Stimulated activated naive B cell treated with anti-CD40 and anti-IgM and Interleukin-4, amounts not matched to agents 10 μg/mL and 1 μg/mL and 100 μg/mL, for 72 hours (primary cell): ENCODE measurements around the gene GALNT1.

Experiments
- ATAC-seq, 2 donors: fragments of 150-1000 bp; cut with Tn5 transposase; replicated peaks; 2 replicates each; pipeline ENCODE4 v1.10.0; 2021; ENCODE audit warnings: moderate library complexity in 1 of 2
- DNase-seq: peaks from one replicate; pipeline ENCODE4 v3.0.0; 2021
- H3K27ac Mint-ChIP-seq: one replicate; pipeline ENCODE4 v1.8.0; 2022; ENCODE audit warnings: mild to moderate bottlenecking, mixed read lengths
- H3K27me3 Mint-ChIP-seq, 2 donors: one replicate each; pipeline ENCODE4 v1.8.0; 2022; ENCODE audit warnings: mixed read lengths in 2 of 2
- H3K36me3 Mint-ChIP-seq, 2 donors: one replicate each; pipeline ENCODE4 v1.8.0; 2022; ENCODE audit warnings: mixed read lengths in 2 of 2, mild to moderate bottlenecking in 1 of 2
- H3K4me1 Mint-ChIP-seq, 2 donors: one replicate each; pipeline ENCODE4 v1.8.0; 2022; ENCODE audit warnings: mixed read lengths in 2 of 2, mild to moderate bottlenecking in 1 of 2
- H3K4me3 Mint-ChIP-seq, 2 donors: one replicate each; pipeline ENCODE4 v1.8.0; 2022; ENCODE audit warnings: mild to moderate bottlenecking in 2 of 2, mixed read lengths in 2 of 2, moderate library complexity in 1 of 2
- H3K9me3 Mint-ChIP-seq, 2 donors: one replicate each; pipeline ENCODE4 v1.8.0; 2022; ENCODE audit warnings: mixed read lengths in 2 of 2, mild to moderate bottlenecking in 1 of 2

The GALNT1 gene

GRCh38 chr18:35592298-35592697 is 10.8 kb downstream of the GALNT1 start:
- H3K9me3 Mint-ChIP-seq, result peaks cover 6 to 8% of the 10 kb centered on the region in 2 donors
- H3K4me3 Mint-ChIP-seq, result no peak overlapping the region
- H3K4me1 Mint-ChIP-seq, result peaks cover 32 to 41% of the 10 kb centered on the region in 2 donors
- peak; percentile 75 for DNase-seq
- H3K27me3 Mint-ChIP-seq, result no peaks in the 10 kb centered on the region
- H3K27ac Mint-ChIP-seq, result no peak overlapping the region
- H3K36me3 Mint-ChIP-seq, result peaks cover 18 to 21% of the 10 kb centered on the region in 2 donors
- peak; percentile 98 to 99 for ATAC-seq

DNA sequence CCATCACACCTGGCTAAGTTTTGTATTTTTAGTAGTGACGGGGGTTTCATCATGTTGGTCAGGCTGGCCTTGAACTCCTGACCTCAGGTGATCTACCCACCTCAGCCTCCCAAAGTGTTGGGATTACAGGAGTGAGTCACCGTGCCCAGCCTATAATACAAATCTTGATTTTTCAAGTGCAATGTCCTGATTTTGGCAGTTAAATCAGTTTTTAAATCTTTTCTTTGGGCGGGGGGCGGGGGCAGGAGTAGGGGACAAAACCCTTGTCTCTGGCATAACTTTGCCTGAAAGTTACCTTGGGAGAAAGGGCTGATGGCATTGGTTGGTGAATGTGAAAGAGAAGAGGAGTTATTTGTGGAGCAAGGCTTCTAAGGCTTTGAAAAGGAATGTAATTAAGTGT is 12.3 kb downstream of the GALNT1 start:
- H3K27me3 Mint-ChIP-seq, result no peaks in the 10 kb centered on the region
- H3K9me3 Mint-ChIP-seq, result no peaks in the 10 kb centered on the region
- no peak overlapping the region for H3K27ac Mint-ChIP-seq
- H3K36me3 Mint-ChIP-seq, result peaks cover 14% of the 10 kb centered on the region in 2 donors
- no peak for DNase-seq
- peaks cover 32 to 33% of the 10 kb centered on the region in 2 donors for H3K4me1 Mint-ChIP-seq
- ATAC-seq, result no peak
- no peak overlapping the region for H3K4me3 Mint-ChIP-seq

DNA sequence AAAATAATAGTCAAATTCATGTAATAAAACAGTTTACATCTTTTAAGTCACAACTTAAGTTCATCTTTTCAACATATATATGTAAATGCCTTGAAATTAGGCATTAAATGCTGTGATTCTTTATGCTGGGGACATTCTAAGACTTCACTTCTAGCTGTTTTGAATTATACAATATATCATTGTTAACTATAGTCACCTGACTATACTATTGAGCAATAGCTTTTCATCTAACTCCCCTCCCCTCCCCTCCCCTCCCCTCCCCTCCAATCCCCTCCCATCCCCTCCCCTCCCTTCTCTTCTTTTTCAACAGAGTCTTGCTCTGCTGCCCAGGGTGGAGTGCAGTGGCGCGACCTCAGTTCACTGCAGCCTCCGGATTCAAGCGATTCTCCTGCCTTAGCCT is 16.2 kb downstream of the GALNT1 start:
- peaks cover 24 to 48% of the 10 kb centered on the region in 2 donors for H3K4me1 Mint-ChIP-seq
- ATAC-seq, result no peak
- H3K4me3 Mint-ChIP-seq, result no peak overlapping the region
- peaks cover 13 to 26% of the 10 kb centered on the region in 2 donors for H3K9me3 Mint-ChIP-seq
- no peaks in the 10 kb centered on the region for H3K27me3 Mint-ChIP-seq
- H3K36me3 Mint-ChIP-seq, result peaks cover 47 to 50% of the 10 kb centered on the region in 2 donors
- H3K27ac Mint-ChIP-seq, result no peak overlapping the region
- DNase-seq, result no peak

DNA sequence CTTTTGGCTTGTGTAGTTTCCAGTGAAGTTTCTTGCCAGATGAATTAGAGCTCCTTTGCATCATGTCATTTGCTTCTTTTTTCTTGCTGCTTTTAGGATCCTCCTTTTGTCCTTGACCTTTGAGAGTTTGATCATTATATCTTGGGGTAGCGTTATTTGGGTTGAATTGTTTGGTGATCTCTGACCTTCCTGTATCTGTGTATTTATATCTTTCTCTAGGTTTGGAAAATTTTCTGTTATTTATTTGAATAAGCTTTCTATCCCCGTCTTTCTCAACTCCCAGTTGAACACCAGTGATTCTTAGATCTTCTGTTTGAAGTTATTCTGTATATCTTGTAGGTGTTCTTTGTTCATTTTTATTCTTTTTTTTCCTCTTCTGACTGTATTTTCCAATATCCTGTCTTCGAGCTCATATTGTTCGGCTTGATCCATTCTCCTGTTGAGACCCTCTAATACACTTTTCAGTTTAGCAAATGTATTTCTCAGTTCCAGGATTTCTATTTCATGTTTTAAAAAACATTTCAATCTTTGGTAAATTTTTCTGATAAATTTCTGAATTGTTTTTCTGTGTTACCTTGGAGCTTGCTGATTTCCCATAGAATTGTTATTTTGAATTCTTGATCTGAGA is 20.8 kb downstream of the GALNT1 start:
- Mint-ChIP-seq H3K36me3 (peaks cover 66 to 68% of the 10 kb centered on the region in 2 donors), H3K9me3 (peaks cover 22 to 40% of the 10 kb centered on the region in 2 donors), H3K4me3 (no peak overlapping the region), H3K27ac (no peak overlapping the region), H3K4me1 (peaks cover 35 to 60% of the 10 kb centered on the region in 2 donors), H3K27me3 (no peaks in the 10 kb centered on the region)
- DNase-seq (no peak), ATAC-seq (no peak)

GRCh38 chr18:35603008-35603407 is 21.5 kb downstream of the GALNT1 start:
- Mint-ChIP-seq H3K27me3 (no peaks in the 10 kb centered on the region), H3K4me3 (no peak overlapping the region), H3K36me3 (peaks cover 66 to 69% of the 10 kb centered on the region in 2 donors), H3K9me3 (peaks cover 22 to 40% of the 10 kb centered on the region in 2 donors), H3K4me1 (peaks cover 39 to 65% of the 10 kb centered on the region in 2 donors), H3K27ac (no peak overlapping the region)
- DNase-seq (no peak), ATAC-seq (no peak)

- Mint-ChIP-seq H3K4me3 (no peak overlapping the region), H3K27ac (no peak overlapping the region), H3K27me3 (no peaks in the 10 kb centered on the region), H3K4me1 (peaks cover 39 to 69% of the 10 kb centered on the region in 2 donors), H3K9me3 (peaks cover 22 to 40% of the 10 kb centered on the region in 2 donors), H3K36me3 (peaks cover 61 to 63% of the 10 kb centered on the region in 2 donors)
- DNase-seq (no peak), ATAC-seq (no peak)
These were observed 22.0 kb downstream of the GALNT1 start for GRCh38 chr18:35603528-35603927.

GRCh38 chr18:35604369-35604768 is 22.8 kb downstream of the GALNT1 start:
- DNase-seq, result no peak
- ATAC-seq, result no peak
- Mint-ChIP-seq H3K27ac (no peak overlapping the region), H3K27me3 (no peaks in the 10 kb centered on the region), H3K36me3 (peaks cover 53 to 56% of the 10 kb centered on the region in 2 donors), H3K4me1 (peaks cover 39 to 63% of the 10 kb centered on the region in 2 donors), H3K4me3 (no peak overlapping the region), H3K9me3 (peaks cover 22 to 40% of the 10 kb centered on the region in 2 donors)

DNA sequence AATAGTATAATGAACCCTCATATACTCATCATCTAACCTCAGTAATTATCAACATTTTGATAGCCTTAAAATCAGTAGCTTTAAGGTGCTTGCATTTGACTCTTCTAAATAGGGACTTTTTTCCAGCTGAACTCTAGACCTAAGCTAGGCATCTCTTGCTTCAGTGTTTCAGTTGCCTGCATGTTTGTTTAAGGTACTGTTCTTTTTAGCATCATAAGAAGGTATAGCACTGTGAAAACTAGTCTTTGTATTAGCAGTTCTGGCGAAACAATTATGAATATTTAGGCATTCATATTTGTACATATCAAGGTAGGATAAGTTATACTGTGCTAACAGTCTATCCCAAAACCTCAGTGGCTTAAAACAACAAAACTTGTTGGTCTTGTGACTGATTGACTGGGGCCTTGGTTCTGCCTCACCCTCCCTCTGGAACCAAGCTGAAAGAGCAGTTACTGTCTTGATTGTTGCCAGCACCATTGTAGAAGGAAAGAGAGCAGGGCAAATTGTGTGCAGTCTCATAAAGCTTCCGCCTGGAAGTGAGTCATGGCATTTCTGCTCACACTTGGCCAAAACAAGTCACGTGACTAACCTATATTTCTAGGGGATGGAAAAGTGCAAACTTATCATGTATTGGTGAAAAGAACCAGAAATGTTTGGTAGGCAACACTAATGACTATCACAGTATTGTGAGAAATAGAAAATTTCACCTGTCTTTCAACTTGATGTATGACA is 24.3 kb downstream of the GALNT1 start:
- ATAC-seq, result no peak
- H3K4me1 Mint-ChIP-seq, result peaks cover 37 to 63% of the 10 kb centered on the region in 2 donors

GRCh38 chr18:35609236-35609635 is 27.7 kb downstream of the GALNT1 start:
- ATAC-seq, result no peak
- DNase-seq, result no peak
- H3K36me3 Mint-ChIP-seq, result peaks cover 8 to 16% of the 10 kb centered on the region in 2 donors
- H3K27ac Mint-ChIP-seq, result no peak overlapping the region
- peaks cover 31 to 58% of the 10 kb centered on the region in 2 donors for H3K4me1 Mint-ChIP-seq
- H3K27me3 Mint-ChIP-seq, result no peaks in the 10 kb centered on the region
- H3K4me3 Mint-ChIP-seq, result no peak overlapping the region
- no peaks in the 10 kb centered on the region for H3K9me3 Mint-ChIP-seq

More for the DNA sequence above, 24.3 kb downstream of the GALNT1 start:
- no peak overlapping the region for H3K4me3 Mint-ChIP-seq
- DNase-seq, result no peak
- no peak overlapping the region for H3K27ac Mint-ChIP-seq
- H3K27me3 Mint-ChIP-seq, result no peaks in the 10 kb centered on the region
- peaks cover 39 to 43% of the 10 kb centered on the region in 2 donors for H3K36me3 Mint-ChIP-seq
- H3K9me3 Mint-ChIP-seq, result peaks cover 19 to 28% of the 10 kb centered on the region in 2 donors

DNA sequence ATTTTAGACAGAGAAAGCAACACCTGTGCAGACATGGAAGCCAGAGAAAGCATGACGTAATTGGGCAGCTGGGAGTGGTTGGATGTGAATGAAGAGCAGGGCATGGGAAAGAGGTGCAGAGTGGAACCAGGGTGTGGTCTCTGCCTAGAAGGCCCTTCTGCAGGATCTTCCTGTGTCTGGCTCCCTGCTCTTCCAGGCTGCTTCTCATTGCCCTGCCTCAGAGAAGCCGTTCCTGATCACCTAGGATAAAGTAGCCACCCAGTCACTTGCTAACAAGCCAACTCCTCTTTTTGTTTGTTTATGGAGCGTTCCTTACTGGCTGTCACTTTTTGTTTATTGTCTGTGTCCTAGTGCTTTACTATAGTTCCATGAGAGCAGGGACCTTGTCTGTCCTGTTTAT is 28.5 kb downstream of the GALNT1 start:
- Mint-ChIP-seq H3K27ac (no peak overlapping the region), H3K27me3 (no peaks in the 10 kb centered on the region), H3K36me3 (peaks cover 8 to 10% of the 10 kb centered on the region in 2 donors), H3K4me3 (no peak overlapping the region), H3K4me1 (peaks cover 25 to 50% of the 10 kb centered on the region in 2 donors), H3K9me3 (no peaks in the 10 kb centered on the region)
- DNase-seq (no peak), ATAC-seq (no peak)

DNA sequence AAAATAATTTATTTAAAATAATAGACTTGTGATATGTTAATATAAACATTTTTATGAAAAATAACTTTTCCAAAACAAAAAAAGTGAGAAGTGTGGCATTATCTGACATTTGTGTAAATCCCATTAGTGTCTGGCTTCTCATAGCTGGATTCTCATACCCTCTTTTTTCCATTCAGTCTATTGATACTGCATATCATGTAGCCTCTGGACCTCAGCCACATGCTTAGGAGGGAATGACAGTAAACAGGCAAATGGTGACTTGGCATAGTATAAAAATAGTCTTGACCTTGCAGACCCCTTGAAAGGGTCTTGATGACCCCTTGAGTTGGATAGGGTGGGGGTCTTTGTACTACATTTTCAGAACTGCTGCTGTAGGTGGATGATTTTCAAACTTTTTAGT is 29.2 kb downstream of the GALNT1 start:
- peaks cover 5 to 10% of the 10 kb centered on the region in 2 donors for H3K36me3 Mint-ChIP-seq
- DNase-seq (no peak), ATAC-seq (no peak)
- no peak overlapping the region for H3K4me3 Mint-ChIP-seq
- peaks cover 22 to 50% of the 10 kb centered on the region in 2 donors for H3K4me1 Mint-ChIP-seq
- H3K27me3 Mint-ChIP-seq, result no peaks in the 10 kb centered on the region
- H3K27ac Mint-ChIP-seq, result no peak overlapping the region
- no peaks in the 10 kb centered on the region for H3K9me3 Mint-ChIP-seq

- Mint-ChIP-seq H3K27me3 (no peaks in the 10 kb centered on the region), H3K9me3 (no peaks in the 10 kb centered on the region), H3K36me3 (peaks cover 5 to 9% of the 10 kb centered on the region in 2 donors), H3K4me1 (peaks cover 17 to 44% of the 10 kb centered on the region in 2 donors), H3K27ac (no peak overlapping the region), H3K4me3 (no peak overlapping the region)
- DNase-seq, result no peak
- no peak for ATAC-seq
These were observed 30.0 kb downstream of the GALNT1 start for GRCh38 chr18:35611518-35611917.

- H3K36me3 Mint-ChIP-seq, result peaks cover 4 to 15% of the 10 kb centered on the region in 2 donors
- H3K4me1 Mint-ChIP-seq, result peaks cover 14 to 25% of the 10 kb centered on the region in 2 donors
- ATAC-seq (no peak), DNase-seq (no peak)
- no peak overlapping the region for H3K27ac Mint-ChIP-seq
- no peak overlapping the region for H3K4me3 Mint-ChIP-seq
- H3K27me3 Mint-ChIP-seq, result no peaks in the 10 kb centered on the region
- no peaks in the 10 kb centered on the region for H3K9me3 Mint-ChIP-seq
These were observed 34.5 kb downstream of the GALNT1 start for GRCh38 chr18:35616074-35616473.

DNA sequence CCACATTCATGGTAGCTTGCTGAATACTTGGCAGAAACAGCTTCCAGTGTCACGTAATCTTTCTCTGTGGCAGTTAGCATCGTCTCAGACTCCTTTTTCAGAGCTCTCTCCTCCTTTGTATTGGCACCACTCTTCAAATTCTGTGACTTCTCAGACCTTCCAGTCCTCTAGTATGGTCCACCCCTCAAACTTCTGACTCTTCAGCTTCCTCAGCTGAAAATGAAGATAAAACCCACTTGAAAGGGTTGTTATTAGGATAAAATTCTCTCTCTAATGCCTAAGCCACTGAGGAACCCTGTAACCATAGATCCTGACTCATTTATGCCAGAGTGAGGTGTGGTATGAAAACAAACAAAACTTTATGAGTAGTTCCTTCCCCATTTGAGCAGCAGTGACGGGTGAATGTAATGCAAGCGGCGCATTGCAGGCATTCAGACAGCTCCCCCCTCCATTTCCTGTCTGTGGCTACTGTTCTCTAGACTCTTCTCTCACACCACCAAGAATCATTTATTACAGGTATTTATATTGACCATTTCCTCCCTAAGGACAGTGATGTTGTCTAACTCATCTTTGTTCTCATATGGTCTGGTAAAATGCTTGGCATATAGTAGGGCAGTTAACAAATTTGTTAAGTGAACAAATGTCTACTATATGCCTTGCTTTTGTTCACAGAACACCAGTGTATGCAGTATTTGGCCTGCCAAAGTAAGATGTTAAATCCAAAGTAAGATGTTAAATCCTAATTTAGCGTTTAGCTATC is 35.3 kb downstream of the GALNT1 start:
- H3K9me3 Mint-ChIP-seq, result no peaks in the 10 kb centered on the region

More for the DNA sequence above, 35.3 kb downstream of the GALNT1 start:
- no peak overlapping the region for H3K27ac Mint-ChIP-seq
- peak; percentile 98 to 99 for ATAC-seq
- no peaks in the 10 kb centered on the region for H3K27me3 Mint-ChIP-seq
- H3K4me1 Mint-ChIP-seq, result peaks cover 14 to 25% of the 10 kb centered on the region in 2 donors
- H3K36me3 Mint-ChIP-seq, result peaks cover 4 to 15% of the 10 kb centered on the region in 2 donors
- peak; percentile 80 for DNase-seq
- no peak overlapping the region for H3K4me3 Mint-ChIP-seq
